ENCODE data around the gene FAXC.

DNA sequence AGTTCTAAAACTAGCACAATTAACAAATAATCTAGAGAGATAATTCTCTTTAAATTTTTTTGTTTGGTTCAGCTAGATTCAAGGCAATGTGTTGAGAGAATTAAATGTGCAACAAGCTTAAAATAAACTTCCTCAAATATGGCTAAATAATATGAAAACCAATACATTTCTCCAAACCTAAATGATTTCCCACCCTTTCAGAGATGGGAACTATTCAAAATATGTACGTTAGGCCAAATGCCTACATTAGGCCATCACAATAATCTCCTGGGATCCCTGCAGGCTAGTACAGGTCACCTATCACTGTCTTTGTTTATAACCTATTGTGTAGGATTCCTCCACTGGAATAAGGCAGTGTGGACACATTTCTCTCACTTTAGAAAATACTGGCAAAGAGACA is 1.7 kb downstream of the FAXC start:
- TF ChIP-seq CTCF (IDR thresholded peaks at IDR 0.05; ENCODE audit: low read length) (no peak), EZH2phosphoT487 (IDR thresholded peaks at IDR 0.05; ENCODE audit: low read length) (no peak), EZH2 (optimal IDR thresholded peaks at IDR 0.05; ENCODE audit: low read depth, low read length) (no peak)
